H1 (cell line): Measurements from ENCODE around the gene KCNAB2. TPM values are rescaled to one million over a fixed set of nuclear protein-coding genes. Genes with fewer than 3 reads are reported as not detected.
A peak's percentile ranks its signal among the peaks of the same experiment; 100 is the strongest.

Experiments
- CTCF ChIA-PET: fragments of 300-600 bp; sonication (Branson Sonifier 250); formaldehyde crosslinking; loops from one replicate; lab custom pipeline; 2021; ENCODE audit not compliant: partially characterized antibody; lab: Charles Lee
- POLR2A ChIA-PET: fragments of 300-600 bp; sonication (Branson Sonifier 250); formaldehyde crosslinking; loops from one replicate; lab custom pipeline; 2021; ENCODE audit warnings: inconsistent platforms; ENCODE audit not compliant: partially characterized antibody; lab: Charles Lee
- DNase-seq, 2 experiments: peaks; one replicate each; pipeline versions ENCODE4 v3.0.0 to v3.0.0-alpha.2; 2010 to 2022; ENCODE audit warnings: low spot score in 2 of 2, low read depth in 1 of 2, mixed read lengths in 1 of 2
- FAIRE-seq: peaks from 2 replicates; lab custom pipeline; 2011; peaks lifted over from hg19 to GRCh38; lab: Jason Lieb, UNC
- H2AFZ ChIP-seq: 2 replicates; pipeline ENCODE4 v1.8.1; 2012; ENCODE audit warnings: low read length, inconsistent platforms
- H2AK5ac ChIP-seq: 2 replicates; pipeline ENCODE4 v1.6.1; 2013; ENCODE audit warnings: low read depth, low read length
- H2BK120ac ChIP-seq: replicated peaks from 2 replicates; pipeline ENCODE3; 2013; ENCODE audit warnings: low read depth, low read length, inconsistent platforms
- H2BK12ac ChIP-seq: 2 replicates; pipeline ENCODE4 v1.6.1; 2013; ENCODE audit warnings: low read depth, low read length
- H2BK15ac ChIP-seq: 2 replicates; pipeline ENCODE4 v1.6.1; 2013; ENCODE audit warnings: low read length
- H2BK20ac ChIP-seq: 2 replicates; pipeline ENCODE4 v1.6.1; 2013; ENCODE audit warnings: low read length
- H2BK5ac ChIP-seq: 2 replicates; pipeline ENCODE4 v1.6.1; 2013; ENCODE audit warnings: low read depth, low read length
- H3K14ac ChIP-seq: 2 replicates; pipeline ENCODE4 v1.6.1; 2013; ENCODE audit warnings: inconsistent platforms; ENCODE audit not compliant: insufficient read length
- H3K18ac ChIP-seq: 2 replicates; pipeline ENCODE4 v1.6.1; 2013; ENCODE audit warnings: low read length; ENCODE audit errors: extremely low read depth
- H3K23ac ChIP-seq: 2 replicates; pipeline ENCODE4 v1.6.1; 2013; ENCODE audit warnings: inconsistent platforms; ENCODE audit not compliant: insufficient read length
- H3K23me2 ChIP-seq: 2 replicates; pipeline ENCODE4 v1.6.1; 2013; ENCODE audit warnings: low read depth, low read length
- H3K27ac ChIP-seq: 2 replicates; pipeline ENCODE4 v1.6.1; 2011; ENCODE audit warnings: low read depth, low read length, inconsistent platforms
- H3K27me3 ChIP-seq, 4 experiments: replicated peaks in 1 of 4; 1 replicate in 1 of 4; 2 replicates in 3 of 4; pipeline versions ENCODE4 v1.6.1 to v1.8.1; 2011 to 2013; ENCODE audit warnings: low read length in 3 of 4, mild to moderate bottlenecking in 3 of 4, inconsistent platforms in 2 of 4, mixed read lengths in 2 of 4, moderate library complexity in 1 of 4; ENCODE audit not compliant: control insufficient read depth in 3 of 4, insufficient read depth in 3 of 4; ENCODE audit errors: extremely low read depth in 1 of 4
- H3K36me3 ChIP-seq, 4 experiments: 2 replicates each; pipeline versions ENCODE4 v1.6.1 to v1.8.1; 2011 to 2013; ENCODE audit warnings: mild to moderate bottlenecking in 4 of 4, low read length in 3 of 4, moderate library complexity in 2 of 4, control low read depth in 1 of 4, inconsistent platforms in 1 of 4; ENCODE audit not compliant: insufficient read depth in 4 of 4, control insufficient read depth in 2 of 4
- H3K4ac ChIP-seq: replicated peaks from 2 replicates; pipeline ENCODE3; 2013; ENCODE audit warnings: low read length, low read depth, mixed read lengths, inconsistent platforms; ENCODE audit not compliant: insufficient read length
- H3K4me1 ChIP-seq, 4 experiments: replicated peaks in 1 of 4; 1 replicate in 1 of 4; 2 replicates in 3 of 4; pipeline versions ENCODE4 v1.6.1 to v1.8.1; 2011 to 2013; ENCODE audit warnings: low read length in 3 of 4, inconsistent platforms in 2 of 4, mixed read lengths in 1 of 4; ENCODE audit not compliant: insufficient read depth in 4 of 4, control insufficient read depth in 3 of 4
- H3K4me2 ChIP-seq, 2 experiments: 2 replicates each; pipeline versions ENCODE4 v1.6.1 to v1.8.1; 2011 to 2013; ENCODE audit warnings: low read depth in 2 of 2, low read length in 2 of 2, control low read depth in 1 of 2, inconsistent platforms in 1 of 2, mild to moderate bottlenecking in 1 of 2; ENCODE audit not compliant: insufficient read depth in 1 of 2
- H3K4me3 ChIP-seq, 4 experiments: fragments of 200-600, 300-600 bp in 1 of 4; sonication (generic), shearing (Covaris generic), sonication (Bioruptor Twin) in 1 of 4; 2 replicates each; pipeline versions ENCODE4 v1.5.1 to v1.8.1; 2011 to 2016; ENCODE audit warnings: low read length in 4 of 4, low read depth in 3 of 4, control low read depth in 2 of 4, inconsistent platforms in 2 of 4, mild to moderate bottlenecking in 2 of 4, mixed read lengths in 1 of 4, moderate library complexity in 1 of 4; ENCODE audit not compliant: insufficient read depth in 2 of 4; ENCODE audit errors: extremely low read depth in 1 of 4
- H3K56ac ChIP-seq: replicated peaks from 2 replicates; pipeline ENCODE3; 2013; ENCODE audit warnings: low read depth, mild to moderate bottlenecking, mixed read lengths, low read length, inconsistent platforms; ENCODE audit not compliant: insufficient read length
- H3K79me1 ChIP-seq: 2 replicates; pipeline ENCODE4 v1.6.1; 2013; ENCODE audit warnings: low read depth, low read length, control low read depth
- H3K79me2 ChIP-seq, 2 experiments: 2 replicates each; pipeline versions ENCODE4 v1.6.1 to v1.8.1; 2012 to 2013; ENCODE audit warnings: low read length in 2 of 2, mild to moderate bottlenecking in 2 of 2, inconsistent platforms in 1 of 2; ENCODE audit not compliant: insufficient read depth in 2 of 2, control insufficient read depth in 1 of 2
- H3K9ac ChIP-seq, 4 experiments: replicated peaks in 1 of 4; 1 replicate in 1 of 4; 2 replicates in 3 of 4; pipeline versions ENCODE4 v1.6.1 to v1.8.1; 2011 to 2013; ENCODE audit warnings: low read depth in 3 of 4, low read length in 3 of 4, control low read depth in 2 of 4, mild to moderate bottlenecking in 2 of 4, moderate library complexity in 2 of 4, inconsistent platforms in 1 of 4; ENCODE audit errors: extremely low read depth in 1 of 4
- H3K9me3 ChIP-seq, 2 experiments: 2 replicates each; pipeline versions ENCODE4 v1.6.1 to v1.8.1; 2012 to 2013; ENCODE audit warnings: mild to moderate bottlenecking in 2 of 2, moderate library complexity in 2 of 2, control low read depth in 1 of 2, inconsistent platforms in 1 of 2, low read depth in 1 of 2, low read length in 1 of 2, mixed read lengths in 1 of 2; ENCODE audit not compliant: insufficient read depth in 2 of 2
- H4K20me1 ChIP-seq, 2 experiments: replicated peaks in 1 of 2; 2 replicates each; pipeline versions ENCODE3 to v1.8.1; 2011 to 2013; ENCODE audit warnings: inconsistent platforms in 2 of 2, low read length in 2 of 2, mild to moderate bottlenecking in 1 of 2; ENCODE audit not compliant: insufficient read depth in 2 of 2, control insufficient read depth in 1 of 2
- H4K5ac ChIP-seq: 2 replicates; pipeline ENCODE4 v1.6.1; 2013; ENCODE audit warnings: low read length, low read depth, mixed read lengths, inconsistent platforms; ENCODE audit not compliant: insufficient read length
- H4K8ac ChIP-seq: 2 replicates; pipeline ENCODE4 v1.8.0; 2013; ENCODE audit warnings: mild to moderate bottlenecking, moderate library complexity, low read length, inconsistent platforms; ENCODE audit not compliant: insufficient read depth; ENCODE audit errors: extremely low read depth
- H4K91ac ChIP-seq: replicated peaks from 2 replicates; pipeline ENCODE3; 2013; ENCODE audit warnings: low read length, mixed read lengths, inconsistent platforms; ENCODE audit not compliant: insufficient read length
- CHD1 ChIP-seq: IDR thresholded peaks from 2 replicates; pipeline ENCODE4 v1.6.1; 2012; ENCODE audit warnings: low read depth, low read length, improper control_type of control experiment
- RFX5 ChIP-seq: IDR thresholded peaks from 2 replicates; pipeline ENCODE4 v1.6.1; 2011; ENCODE audit warnings: low read depth, low read length, improper control_type of control experiment, borderline replicate concordance
- SP1 ChIP-seq: IDR thresholded peaks from 2 replicates; pipeline ENCODE4 v1.6.1; 2011; ENCODE audit warnings: low read depth, low read length
- WGBS, 2 experiments: shearing (Covaris generic) in 1 of 2; methylation state at CpG; one replicate each; pipeline versions ENCODE4 v1.1.6 to v1.1.7; 2013 to 2015; ENCODE audit warnings: low lambda C conversion rate in 2 of 2, mixed read lengths in 2 of 2, inconsistent platforms in 1 of 2, low coverage in 1 of 2, missing lambda C conversion rate in 1 of 2; ENCODE audit not compliant: insufficient replicate concordance in 2 of 2, insufficient coverage in 1 of 2, insufficient read length in 1 of 2; ENCODE audit errors: extremely low coverage in 1 of 2, missing lambda C conversion rate in 1 of 2; 5-methylcytosine and 5-hydroxymethylcytosine counted together
- polyA plus RNA-seq, 7 experiments: library from polyadenylated mRNA; depleted of rRNA in 3 of 7; stranded (reverse) in 5 of 7; unstranded in 2 of 7; fragments of >200 nt in 5 of 7; fragments of 200-250 nt in 2 of 7; gene quantifications; 1 replicate in 5 of 7; 2 replicates in 1 of 7; 4 replicates in 1 of 7; pipeline versions ENCODE4 v1.2.1 to v1.2.3, GENCODE V29; 2011 to 2013; ENCODE audit warnings: missing spikeins in 2 of 7, mixed read lengths in 2 of 7
- total RNA-seq: library from RNA; stranded (reverse); fragmentation: NEBNext Ultra II Directional; extraction: Animal tissue kit (Norgen Biotek cat#: 25700); gene quantifications from 2 replicates; pipeline ENCODE4 v1.2.1, GENCODE V29; 2021
- TF ChIP-seq, protein P1 (sequence below), 3 experiments: IDR thresholded peaks; 1 replicate in 2 of 3; 2 replicates in 1 of 3; pipeline versions ENCODE4 v1.5.1 to v1.6.1; 2011; ENCODE audit warnings: low read length in 3 of 3, mild to moderate bottlenecking in 3 of 3, inconsistent platforms in 2 of 3, low read depth in 1 of 3, moderate library complexity in 1 of 3; ENCODE audit not compliant: insufficient read depth in 1 of 3; ENCODE audit errors: control extremely low read depth in 1 of 3

KCNAB2 gene
- total and polyA plus RNA-seq, 2 of the 8 experiments (the other 6 are each of a cell fraction or from before 2014, with no cell fraction given) = 4.5 to 7.0 TPM

DNA sequence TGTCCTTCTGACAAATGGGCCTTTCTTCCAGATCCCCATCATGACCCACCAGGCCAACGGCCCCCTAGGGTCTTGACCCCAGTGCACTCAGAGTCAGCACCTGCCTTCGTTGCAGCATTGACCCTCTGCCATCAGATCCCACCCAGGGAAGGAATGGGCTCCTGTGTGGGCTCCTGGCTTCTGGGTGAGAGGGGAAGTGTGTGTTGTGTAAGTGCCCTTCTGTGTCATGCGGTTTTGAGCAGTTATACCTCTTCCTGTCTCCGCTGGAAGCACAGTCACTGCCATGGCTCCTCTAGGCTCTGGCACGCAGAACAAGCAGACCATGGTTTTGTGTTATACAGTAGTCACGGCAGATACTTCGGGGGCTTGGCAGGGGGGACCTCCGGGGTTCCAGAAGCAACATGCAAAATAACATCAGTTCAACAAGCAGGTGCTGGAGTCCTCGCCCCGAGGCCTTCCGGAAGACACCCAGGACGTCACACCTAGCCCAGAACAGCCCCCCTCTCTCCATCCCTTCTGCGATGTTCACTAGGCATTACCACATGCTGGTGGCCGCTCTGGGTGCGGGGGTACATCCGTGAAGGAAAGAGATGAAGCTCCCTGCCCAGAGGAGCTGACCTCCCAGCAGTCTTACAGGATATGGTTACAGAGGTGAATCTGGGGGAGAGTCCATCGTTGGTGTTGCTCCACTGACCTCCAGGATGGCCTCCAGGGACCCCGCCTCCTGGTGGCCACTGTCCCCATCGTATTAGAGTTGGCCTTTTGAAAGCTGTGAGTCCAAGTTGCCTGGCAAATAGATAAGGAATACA lies 17.4 kb upstream of the KCNAB2 start:
- Histone ChIP-seq H3K23ac (no peak overlapping the region), H3K79me2 (no peaks in the 10 kb centered on the region; a peak in 1 of 4 replicates), H3K56ac (no peak overlapping the region), H2BK15ac (0 out of 2 replicates have a peak overlapping the region, but pooled peaks have one; percentile 61), H3K36me3 (no peaks in the 10 kb centered on the region), H3K4ac (no peak overlapping the region), H3K23me2 (peaks cover 8% of the 10 kb centered on the region; the same call in 1 of the 2 replicates), H2BK20ac (no peak overlapping the region), H4K20me1 (peaks cover 0 to 10% of the 10 kb centered on the region in 2 experiments), H2BK120ac (no peak overlapping the region), H3K27me3 (peaks cover 0 to 3% (median 1%) of the 10 kb centered on the region in 4 experiments; a peak in 3 of 7 replicates), H3K9ac (no peak overlapping the region), H3K18ac (no peak overlapping the region), H3K79me1 (peaks cover 2% of the 10 kb centered on the region; the same call in 1 of the 2 replicates), H4K5ac (no peak overlapping the region), H3K14ac (no peak overlapping the region), H2AK5ac (no peak overlapping the region), H2AFZ (no peak overlapping the region), H3K9me3 (no peaks in the 10 kb centered on the region), H3K4me2 (no peak overlapping the region), H4K8ac (no peak overlapping the region), H4K91ac (no peak overlapping the region), H2BK12ac (no peak overlapping the region), H2BK5ac (no peak overlapping the region), H3K4me1 (peaks cover 0 to 19% (median 7%) of the 10 kb centered on the region in 4 experiments; a peak in 5 of 7 replicates), H3K27ac (no peak overlapping the region), H3K4me3 (no peak overlapping the region)
- 85% methylated on average over 16 of the region's 19 CpGs; no CpG with 5 or more reads in 1 of the 2 experiments for WGBS, 2 experiments
- ChIA-PET POLR2A (no interaction called here), CTCF (interaction anchor here (0.6 to 1.8 kb wide), 3 partner anchors 10 to 70 kb away, joined by 3 to 7 read pairs (median 5); no protein-coding TSS in a partner anchor)
- FAIRE-seq (no peak), DNase-seq (no peak)
- TF ChIP-seq RFX5 (no peak), SP1 (no peak), CHD1 (no peak)
- TF ChIP-seq, protein P1, sequence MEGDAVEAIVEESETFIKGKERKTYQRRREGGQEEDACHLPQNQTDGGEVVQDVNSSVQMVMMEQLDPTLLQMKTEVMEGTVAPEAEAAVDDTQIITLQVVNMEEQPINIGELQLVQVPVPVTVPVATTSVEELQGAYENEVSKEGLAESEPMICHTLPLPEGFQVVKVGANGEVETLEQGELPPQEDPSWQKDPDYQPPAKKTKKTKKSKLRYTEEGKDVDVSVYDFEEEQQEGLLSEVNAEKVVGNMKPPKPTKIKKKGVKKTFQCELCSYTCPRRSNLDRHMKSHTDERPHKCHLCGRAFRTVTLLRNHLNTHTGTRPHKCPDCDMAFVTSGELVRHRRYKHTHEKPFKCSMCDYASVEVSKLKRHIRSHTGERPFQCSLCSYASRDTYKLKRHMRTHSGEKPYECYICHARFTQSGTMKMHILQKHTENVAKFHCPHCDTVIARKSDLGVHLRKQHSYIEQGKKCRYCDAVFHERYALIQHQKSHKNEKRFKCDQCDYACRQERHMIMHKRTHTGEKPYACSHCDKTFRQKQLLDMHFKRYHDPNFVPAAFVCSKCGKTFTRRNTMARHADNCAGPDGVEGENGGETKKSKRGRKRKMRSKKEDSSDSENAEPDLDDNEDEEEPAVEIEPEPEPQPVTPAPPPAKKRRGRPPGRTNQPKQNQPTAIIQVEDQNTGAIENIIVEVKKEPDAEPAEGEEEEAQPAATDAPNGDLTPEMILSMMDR (IDR thresholded peaks at IDR 0.05; ENCODE audit: control extremely low read depth in 1 of 3, insufficient read depth in 1 of 3, low read depth in 1 of 3, low read length in 3 of 3) = peak; percentile 8 to 16 (median 16); a peak in 3 of 4 replicates
